HG03108 (cell line): ENCODE measurements around the gene JUND.

Source experiments
- ATAC-seq: cut with Tn5 transposase; IDR thresholded peaks from one replicate; pipeline ENCODE4 v1.9.1; 2021; ENCODE audit warnings: moderate library complexity; ENCODE audit not compliant: unreplicated experiment

The JUND gene

GRCh38 chr19:18251587-18252369, 29.6 kb downstream of the JUND start:
- no peak for ATAC-seq

- no peak for ATAC-seq
These were observed 31.6 kb downstream of the JUND start for GRCh38 chr19:18249834-18250233.

GRCh38 chr19:18245297-18245696, 36.1 kb downstream of the JUND start:
- ATAC-seq = no peak

GRCh38 chr19:18239303-18239702, 42.1 kb downstream of the JUND start:
- ATAC-seq = no peak

GRCh38 chr19:18234194-18234593, 47.2 kb downstream of the JUND start:
- no peak for ATAC-seq

GRCh38 chr19:18233224-18233825, 48.1 kb downstream of the JUND start:
- ATAC-seq = no peak

- ATAC-seq = no peak
These were observed 48.7 kb downstream of the JUND start for GRCh38 chr19:18232540-18233223.

GRCh38 chr19:18231775-18232174, 49.6 kb downstream of the JUND start:
- ATAC-seq = no peak

GRCh38 chr19:18230941-18231734, 50.3 kb downstream of the JUND start:
- ATAC-seq = no peak

GRCh38 chr19:18229915-18230314, 51.5 kb downstream of the JUND start:
- no peak for ATAC-seq
